Stimulated activated CD4-positive, alpha-beta T cell treated with anti-CD3 and anti-CD28 coated beads, Interleukin-1b, Interleukin-23, amount 100 ng/mL, for 1 hour (primary cell): ENCODE data around the gene GRAMD1B.

Experiments
- DNase-seq, 2 donors: peaks; one replicate each; pipeline ENCODE4 v3.0.0-alpha.2; 2020; ENCODE audit warnings: low read depth in 2 of 2

The GRAMD1B gene

GRCh38 chr11:123409456-123410217 is 20.4 kb upstream of the GRAMD1B start:
- no peak for DNase-seq

- DNase-seq: no peak
Observed at GRCh38 chr11:123410218-123410549, 19.9 kb upstream of the GRAMD1B start.

- no peak for DNase-seq
Observed at GRCh38 chr11:123413636-123414035, 16.4 kb upstream of the GRAMD1B start.

GRCh38 chr11:123416566-123416965 is 13.5 kb upstream of the GRAMD1B start:
- no peak for DNase-seq

- no peak for DNase-seq
Observed at GRCh38 chr11:123418351-123419114, 11.5 kb upstream of the GRAMD1B start.

- no peak for DNase-seq
Observed at GRCh38 chr11:123419731-123420452, 10.2 kb upstream of the GRAMD1B start.

- no peak for DNase-seq
Observed at GRCh38 chr11:123421589-123421988, 8.5 kb upstream of the GRAMD1B start.

- no peak for DNase-seq
Observed at GRCh38 chr11:123425367-123425766, 4.7 kb upstream of the GRAMD1B start.

GRCh38 chr11:123426789-123427188 is 3.3 kb upstream of the GRAMD1B start:
- DNase-seq: no peak

GRCh38 chr11:123427405-123427804 is 2.7 kb upstream of the GRAMD1B start:
- no peak for DNase-seq

GRCh38 chr11:123428116-123428715 is 1.9 kb upstream of the GRAMD1B start:
- DNase-seq: no peak

- no peak for DNase-seq
Observed at GRCh38 chr11:123429336-123429735, 733 bp upstream of the GRAMD1B start.

GRCh38 chr11:123430721-123431497 is 840 bp downstream of the GRAMD1B start:
- DNase-seq: peak in 1 of 2 donors; percentile 12

GRCh38 chr11:123431619-123432018 is 1.6 kb downstream of the GRAMD1B start:
- no peak for DNase-seq

- no peak for DNase-seq
Observed at GRCh38 chr11:123434262-123434661, 4.2 kb downstream of the GRAMD1B start.

- DNase-seq: no peak
Observed at GRCh38 chr11:123434911-123435310, 4.8 kb downstream of the GRAMD1B start.

- DNase-seq: no peak
Observed at GRCh38 chr11:123437236-123437979, 7.3 kb downstream of the GRAMD1B start.

- no peak for DNase-seq
Observed at GRCh38 chr11:123438131-123438627, 8.1 kb downstream of the GRAMD1B start.

- no peak for DNase-seq
Observed at GRCh38 chr11:123439616-123440015, 9.5 kb downstream of the GRAMD1B start.

GRCh38 chr11:123441161-123441560 is 11.1 kb downstream of the GRAMD1B start:
- DNase-seq: no peak
